ENCODE data around the gene LYG1.

GRCh38 chr2:99317161-99317872 is 16.3 kb upstream of the LYG1 start:
- TF ChIP-seq ZNF547 (CRISPR knock-in tag; IDR thresholded peaks at IDR 0.05): no peak
- no peak for TF ChIP-seq GMEB1 (CRISPR knock-in tag; IDR thresholded peaks at IDR 0.05; ENCODE audit: borderline replicate concordance)
- no peak for TF ChIP-seq NR2C2 (CRISPR knock-in tag; IDR thresholded peaks at IDR 0.05; ENCODE audit: borderline replicate concordance)
- TF ChIP-seq TP53 (CRISPR knock-in tag; conservative IDR thresholded peaks at IDR 0.05): no peak
- TF ChIP-seq CENPBD1 (CRISPR knock-in tag; IDR thresholded peaks at IDR 0.05; ENCODE audit: borderline replicate concordance, low read depth): no peak
- no peak for TF ChIP-seq TBX3 (IDR thresholded peaks at IDR 0.05; ENCODE audit: borderline replicate concordance)
- TF ChIP-seq HMG20A (CRISPR knock-in tag; IDR thresholded peaks at IDR 0.05; ENCODE audit: borderline replicate concordance): no peak
